Measurements from ENCODE around the gene ZNF576.

The ZNF576 gene

DNA sequence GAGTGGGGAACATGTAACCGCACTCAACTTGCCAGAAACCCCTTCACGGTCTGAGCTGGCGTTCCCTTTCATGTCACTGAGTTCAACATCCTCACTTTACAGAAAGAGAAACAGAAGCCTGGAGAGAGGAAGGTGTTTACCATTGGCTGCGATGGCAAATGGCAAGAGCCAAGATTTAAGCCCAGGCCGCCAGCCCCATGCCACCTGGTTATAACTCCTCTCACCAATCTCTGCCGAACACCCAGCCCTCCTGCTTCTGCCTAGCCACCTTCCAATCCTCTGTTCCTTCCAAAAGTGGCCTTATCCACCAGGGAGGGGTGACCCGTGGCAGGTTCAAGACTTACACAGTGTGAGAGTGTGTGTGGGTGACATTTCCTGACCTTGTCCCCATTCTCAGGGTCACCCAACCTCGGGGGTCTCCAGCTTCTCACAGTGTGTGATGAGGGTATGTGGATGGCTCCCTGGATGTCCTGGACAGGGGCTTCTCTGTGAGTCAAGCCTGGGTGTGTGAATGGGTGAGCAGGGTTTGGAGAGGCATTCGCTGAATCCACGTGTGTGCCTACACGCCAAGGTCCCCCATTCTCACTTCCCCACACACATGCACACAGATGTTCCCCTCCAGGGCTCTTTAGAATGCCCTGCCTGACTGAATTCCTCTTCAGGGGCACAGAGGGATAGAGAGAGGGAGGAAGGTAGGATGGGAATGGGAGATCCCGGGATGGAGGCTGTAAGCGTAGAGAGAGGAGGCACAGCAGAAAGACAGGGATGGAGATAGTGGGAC is 42.0 kb downstream of the ZNF576 start:
- H3K27me3 ChIP-seq (ENCODE audit: insufficient read depth, poor library complexity, severe bottlenecking) = peaks cover 31% of the 10 kb centered on the region
- TF ChIP-seq GABPA (IDR thresholded peaks at IDR 0.05; ENCODE audit: low read depth) = no peak
- TF ChIP-seq SPI1 (IDR thresholded peaks at IDR 0.05; ENCODE audit: borderline replicate concordance, low read depth) = no peak
- no peak for TF ChIP-seq REST (IDR thresholded peaks at IDR 0.05; ENCODE audit: insufficient replicate concordance, low read depth)
- TF ChIP-seq, protein P1, sequence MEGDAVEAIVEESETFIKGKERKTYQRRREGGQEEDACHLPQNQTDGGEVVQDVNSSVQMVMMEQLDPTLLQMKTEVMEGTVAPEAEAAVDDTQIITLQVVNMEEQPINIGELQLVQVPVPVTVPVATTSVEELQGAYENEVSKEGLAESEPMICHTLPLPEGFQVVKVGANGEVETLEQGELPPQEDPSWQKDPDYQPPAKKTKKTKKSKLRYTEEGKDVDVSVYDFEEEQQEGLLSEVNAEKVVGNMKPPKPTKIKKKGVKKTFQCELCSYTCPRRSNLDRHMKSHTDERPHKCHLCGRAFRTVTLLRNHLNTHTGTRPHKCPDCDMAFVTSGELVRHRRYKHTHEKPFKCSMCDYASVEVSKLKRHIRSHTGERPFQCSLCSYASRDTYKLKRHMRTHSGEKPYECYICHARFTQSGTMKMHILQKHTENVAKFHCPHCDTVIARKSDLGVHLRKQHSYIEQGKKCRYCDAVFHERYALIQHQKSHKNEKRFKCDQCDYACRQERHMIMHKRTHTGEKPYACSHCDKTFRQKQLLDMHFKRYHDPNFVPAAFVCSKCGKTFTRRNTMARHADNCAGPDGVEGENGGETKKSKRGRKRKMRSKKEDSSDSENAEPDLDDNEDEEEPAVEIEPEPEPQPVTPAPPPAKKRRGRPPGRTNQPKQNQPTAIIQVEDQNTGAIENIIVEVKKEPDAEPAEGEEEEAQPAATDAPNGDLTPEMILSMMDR (IDR thresholded peaks at IDR 0.05; ENCODE audit: insufficient read depth, low read length) = no peak
- no peak for TF ChIP-seq POLR2AphosphoS5 (IDR thresholded peaks at IDR 0.05; ENCODE audit: low read depth)
- H3K27ac ChIP-seq (replicated peaks) = no peak overlapping the region
- DNase-seq (ENCODE audit: low read depth in 1 of 2, low spot score in 1 of 2) = no peak
- no peak overlapping the region for H3K4me3 ChIP-seq (replicated peaks; ENCODE audit: insufficient read depth, low read length)

- Histone ChIP-seq H3K27ac (replicated peaks) (no peak overlapping the region), H3K27me3 (ENCODE audit: insufficient read depth, poor library complexity, severe bottlenecking) (peaks cover 31% of the 10 kb centered on the region), H3K4me3 (replicated peaks; ENCODE audit: insufficient read depth, low read length) (no peak overlapping the region)
- no peak for TF ChIP-seq GABPA (IDR thresholded peaks at IDR 0.05; ENCODE audit: low read depth)
- no peak for DNase-seq (ENCODE audit: low read depth in 1 of 2, low spot score in 1 of 2)
These were observed 42.7 kb downstream of the ZNF576 start for GRCh38 chr19:43638995-43639518.

DNA sequence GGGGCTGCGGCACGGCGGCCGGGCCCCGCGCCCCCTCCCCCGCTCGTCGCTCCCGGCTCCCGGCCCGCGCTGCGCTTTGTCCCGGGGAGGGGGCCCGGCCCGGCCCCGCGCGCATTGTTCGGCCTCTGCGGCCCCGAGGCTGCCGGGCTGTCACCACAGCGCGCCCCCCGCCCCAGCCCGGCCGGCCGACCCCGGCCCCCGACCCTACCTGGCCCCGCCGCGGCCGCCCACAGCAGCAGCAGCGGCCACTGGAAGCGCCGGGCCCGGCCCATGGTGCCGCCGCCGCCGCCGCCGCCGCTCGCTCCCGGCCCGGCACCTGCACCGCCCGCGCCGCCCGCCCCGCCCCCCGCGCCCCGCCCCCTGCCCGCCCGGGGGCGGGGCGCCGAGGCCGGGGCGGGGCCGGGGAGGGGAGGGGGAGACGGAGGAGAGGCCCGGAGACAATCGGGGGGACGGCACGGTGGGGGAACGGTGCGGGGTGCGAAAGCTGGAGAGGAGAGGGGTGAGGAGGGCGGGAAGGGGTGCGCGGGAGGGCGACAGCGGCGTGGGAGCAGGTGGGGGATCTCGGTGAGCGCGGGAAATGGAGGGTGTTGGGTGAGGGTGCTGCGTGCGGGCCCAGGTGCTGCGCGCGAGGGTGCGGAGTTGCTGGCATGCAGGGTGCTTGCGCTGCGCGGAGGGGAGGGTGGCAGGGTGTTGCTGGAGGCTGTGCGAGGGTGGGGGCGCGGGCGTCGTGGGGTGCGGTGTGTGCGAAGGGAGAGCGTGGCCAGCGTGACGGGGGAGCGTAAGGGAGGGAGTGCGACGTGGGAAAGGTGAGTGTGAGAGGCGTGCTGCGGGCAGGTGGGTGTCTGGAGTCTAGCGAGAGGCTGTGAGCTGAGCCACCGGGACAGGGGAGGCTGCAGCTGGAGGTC is 43.4 kb downstream of the ZNF576 start, which contains the start of gene CADM4:
Gene CADM4 (minus strand): TSS at position 332 of the 905 bp plus-strand sequence. CDS start 60 bp downstream, at position 272.
- Histone ChIP-seq H3K4me3 (replicated peaks; ENCODE audit: insufficient read depth, low read length) (peak within 1 kb of the TSS; percentile 40), H3K27ac (replicated peaks) (no peak within 1 kb of the TSS), H3K27me3 (ENCODE audit: insufficient read depth, poor library complexity, severe bottlenecking) (peaks cover 31% of the 10 kb centered on the region)
- TF ChIP-seq SPI1 (IDR thresholded peaks at IDR 0.05; ENCODE audit: borderline replicate concordance, low read depth) (no peak), POLR2AphosphoS5 (IDR thresholded peaks at IDR 0.05; ENCODE audit: low read depth) (no peak), REST (IDR thresholded peaks at IDR 0.05; ENCODE audit: insufficient replicate concordance, low read depth) (no peak), GABPA (IDR thresholded peaks at IDR 0.05; ENCODE audit: low read depth) (no peak)
- TF ChIP-seq, protein P1 (IDR thresholded peaks at IDR 0.05; ENCODE audit: insufficient read depth, low read length) = no peak
- DNase-seq (ENCODE audit: low read depth in 1 of 2, low spot score in 1 of 2) = no peak

DNA sequence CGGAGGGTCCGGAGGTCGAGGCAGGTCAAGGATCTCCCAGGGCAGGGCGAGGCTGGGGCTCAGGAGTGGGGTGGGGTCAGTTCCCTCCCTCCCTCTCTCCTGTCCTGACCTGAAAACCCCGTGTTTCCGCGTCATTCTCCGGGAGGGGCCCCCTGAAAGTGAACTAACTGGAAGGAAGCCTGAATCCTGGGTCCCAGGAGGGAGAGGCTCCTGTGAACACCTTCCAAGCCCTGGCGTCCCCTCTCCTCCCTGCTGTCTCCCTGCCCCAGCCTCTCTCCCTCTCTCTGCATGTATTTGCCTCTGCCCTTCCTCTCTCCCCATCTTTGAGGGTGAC is 44.0 kb downstream of the ZNF576 start:
- DNase-seq (ENCODE audit: low read depth in 1 of 2, low spot score in 1 of 2) = no peak
- no peak for TF ChIP-seq POLR2AphosphoS5 (IDR thresholded peaks at IDR 0.05; ENCODE audit: low read depth)
- TF ChIP-seq GABPA (IDR thresholded peaks at IDR 0.05; ENCODE audit: low read depth) = no peak
- TF ChIP-seq SPI1 (IDR thresholded peaks at IDR 0.05; ENCODE audit: borderline replicate concordance, low read depth) = no peak
- no peak for TF ChIP-seq REST (IDR thresholded peaks at IDR 0.05; ENCODE audit: insufficient replicate concordance, low read depth)
- TF ChIP-seq, protein P1 (IDR thresholded peaks at IDR 0.05; ENCODE audit: insufficient read depth, low read length) = no peak
- Histone ChIP-seq H3K27ac (replicated peaks) (no peak overlapping the region), H3K27me3 (ENCODE audit: insufficient read depth, poor library complexity, severe bottlenecking) (peaks cover 28% of the 10 kb centered on the region), H3K4me3 (replicated peaks; ENCODE audit: insufficient read depth, low read length) (no peak overlapping the region)
